Stimulated activated CD8-positive, alpha-beta memory T cell treated with anti-CD3 and anti-CD28 coated beads, Interleukin-4, amount 100 ng/mL, for 48 hours (primary cell): ENCODE results near the gene ZBTB45.

Experiments used
- DNase-seq: peaks from one replicate; pipeline ENCODE4 v3.0.0-alpha.2; 2020

Gene ZBTB45

GRCh38 chr19:58538257-58539168, 18.9 kb upstream of the ZBTB45 start:
- peak; percentile 71 for DNase-seq

GRCh38 chr19:58536852-58537798, 17.5 kb upstream of the ZBTB45 start:
- DNase-seq, result no peak

DNA sequence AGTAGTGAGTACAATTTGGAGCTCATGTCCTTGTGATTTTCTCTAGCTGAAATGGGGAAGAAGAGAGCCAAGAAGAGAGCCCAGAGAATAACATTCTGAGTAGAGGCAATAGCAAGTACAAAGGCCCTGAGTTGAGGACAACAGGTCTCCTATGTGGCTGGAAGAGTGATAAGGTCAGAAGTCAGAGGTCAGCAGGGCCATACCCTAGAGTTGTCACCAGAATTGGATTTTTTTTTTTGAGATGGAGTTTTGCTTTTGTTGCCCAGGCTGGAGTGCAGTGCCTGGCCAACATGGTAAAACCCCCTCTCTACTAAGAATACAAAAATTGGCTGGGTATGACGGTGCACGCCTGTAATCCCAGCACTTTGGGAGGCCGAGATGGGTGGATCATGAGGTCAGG, 16.2 kb upstream of the ZBTB45 start:
- no peak for DNase-seq

DNA sequence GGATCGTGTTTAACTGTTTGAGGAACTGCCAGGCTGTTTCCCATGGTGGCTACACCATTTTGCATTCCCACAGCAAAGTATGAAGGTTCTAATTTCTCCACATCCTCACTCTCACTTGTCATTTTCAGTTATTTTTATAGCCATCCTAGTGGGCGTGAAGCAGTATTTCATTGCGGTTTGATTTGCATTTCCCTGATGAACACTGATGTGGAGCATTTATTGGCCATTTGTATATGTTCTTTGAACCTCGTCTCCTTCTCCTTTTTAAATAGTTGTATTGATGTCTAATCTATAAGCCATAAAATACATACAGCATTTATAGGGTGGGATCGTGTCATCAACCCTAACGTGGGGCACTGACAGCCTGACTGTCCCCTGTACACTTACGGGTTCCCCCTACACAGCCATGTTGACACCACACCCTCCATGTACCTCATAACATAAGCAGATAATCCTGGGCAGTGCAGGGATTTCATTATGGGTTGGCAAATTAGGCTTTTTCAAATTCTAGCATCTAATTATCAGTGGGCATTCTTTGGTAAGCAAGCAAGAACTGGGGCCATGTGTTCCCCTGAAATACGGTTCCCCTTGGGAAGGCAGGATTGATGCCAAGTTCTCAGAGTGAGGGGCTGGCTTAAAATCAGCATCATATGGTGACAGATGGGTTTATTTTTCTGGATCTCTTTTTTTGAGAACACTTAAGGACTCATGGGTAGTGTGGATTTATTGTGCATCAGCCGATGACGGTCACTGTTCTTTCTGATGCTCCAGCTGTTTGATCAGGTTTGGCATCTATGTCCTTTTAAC, 11.6 kb upstream of the ZBTB45 start:
- no peak for DNase-seq

- no peak for DNase-seq
These were observed 9.8 kb upstream of the ZBTB45 start for GRCh38 chr19:58529405-58529804.

DNA sequence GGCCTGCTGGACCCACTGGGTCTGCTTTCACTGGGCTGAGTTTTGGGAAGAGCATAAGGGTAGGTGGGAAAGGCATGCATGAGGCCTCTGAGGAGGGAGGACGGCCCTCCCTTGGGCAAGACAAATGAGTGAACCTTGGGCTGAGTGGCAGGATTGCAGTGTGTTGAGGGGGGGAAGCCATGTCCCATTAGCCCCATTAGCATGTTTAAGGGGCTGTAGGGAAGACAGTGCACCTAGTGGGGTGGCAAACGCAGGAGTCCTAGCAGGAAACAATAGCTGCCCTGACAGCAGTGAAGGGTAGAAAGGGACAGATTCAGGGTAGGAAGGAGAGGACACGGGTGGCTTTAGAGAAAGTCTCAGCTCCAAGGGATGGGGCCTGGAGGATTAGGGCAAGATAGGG, 3.1 kb upstream of the ZBTB45 start:
- DNase-seq, result no peak

DNA sequence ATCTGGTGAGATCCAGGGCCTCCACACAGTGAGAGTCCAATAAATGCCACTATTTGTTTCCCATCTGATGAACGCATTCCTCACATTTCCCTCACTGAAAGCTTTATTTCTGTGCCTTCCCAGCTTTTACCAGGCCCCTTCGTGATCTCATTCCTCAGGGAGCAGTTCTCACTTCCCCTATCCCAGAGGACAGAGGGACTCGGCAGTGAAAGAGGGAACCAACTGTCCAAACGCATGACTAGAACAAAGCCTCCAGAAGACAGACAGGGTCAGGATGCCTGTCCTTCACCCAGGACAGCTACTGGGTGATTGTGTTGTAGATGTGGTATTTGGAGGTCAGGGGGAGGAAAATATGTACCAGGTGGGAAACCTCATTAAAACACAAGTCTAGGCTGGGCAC, 2.0 kb upstream of the ZBTB45 start:
- no peak for DNase-seq

DNA sequence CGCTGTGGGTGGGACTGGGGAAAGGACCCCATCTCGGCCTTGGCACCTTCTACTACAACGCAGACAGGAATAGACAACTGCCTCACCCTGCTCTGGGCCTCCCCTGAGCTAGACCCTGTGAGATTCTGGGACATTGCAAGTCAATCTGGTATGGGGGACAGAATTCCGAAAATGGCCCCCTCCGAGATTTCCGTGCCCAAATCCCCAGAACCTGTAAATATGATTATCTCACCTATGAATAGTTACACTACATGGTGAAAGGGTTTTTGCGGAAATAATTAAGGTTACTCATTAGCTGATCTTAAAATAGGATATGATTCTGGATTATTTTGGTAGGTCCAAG, 618 bp upstream of the ZBTB45 start:
- DNase-seq, result no peak

- peak; percentile 71 for DNase-seq
These were observed 589 bp downstream of the ZBTB45 start for GRCh38 chr19:58519087-58519354.

DNA sequence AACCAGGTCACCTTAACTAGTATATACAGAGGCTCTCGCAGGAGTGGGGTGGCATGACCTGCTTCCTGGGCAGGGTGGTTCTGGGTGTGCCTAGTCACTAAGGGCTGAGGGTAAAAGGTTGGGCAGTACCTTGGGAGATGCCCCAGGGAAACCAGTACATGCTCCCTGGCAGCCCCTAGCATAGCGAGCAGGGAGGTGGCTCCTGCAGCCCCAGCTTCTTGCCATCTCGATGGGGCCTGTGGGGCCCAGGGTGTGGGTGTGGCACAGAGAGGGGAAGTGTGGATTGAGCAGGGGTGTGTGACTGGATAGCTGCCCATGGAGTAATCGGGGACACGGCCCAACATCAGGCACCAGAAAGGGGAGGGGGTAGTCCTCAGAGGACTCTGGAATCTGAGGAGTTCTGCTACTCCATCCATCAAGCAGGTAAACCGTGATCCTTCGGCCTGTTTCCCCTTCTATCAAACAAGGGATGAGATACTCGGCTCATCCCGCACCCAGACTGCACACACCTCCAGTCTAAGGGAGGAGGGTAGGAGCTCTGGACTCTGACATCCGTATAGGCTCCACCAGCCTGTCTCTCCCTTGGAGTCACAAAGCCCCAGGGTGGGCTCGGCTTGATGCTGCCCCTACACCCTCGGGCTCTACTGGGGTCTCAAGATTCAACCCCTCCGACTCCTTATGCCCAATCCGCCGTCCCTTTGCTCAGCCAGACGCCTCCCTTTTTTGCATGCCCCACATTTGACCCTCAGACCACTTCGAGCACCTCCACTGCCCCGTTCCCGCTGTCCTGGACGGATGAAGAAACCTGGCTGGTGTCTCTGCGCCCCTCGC, 1.1 kb downstream of the ZBTB45 start:
- DNase-seq, result no peak

DNA sequence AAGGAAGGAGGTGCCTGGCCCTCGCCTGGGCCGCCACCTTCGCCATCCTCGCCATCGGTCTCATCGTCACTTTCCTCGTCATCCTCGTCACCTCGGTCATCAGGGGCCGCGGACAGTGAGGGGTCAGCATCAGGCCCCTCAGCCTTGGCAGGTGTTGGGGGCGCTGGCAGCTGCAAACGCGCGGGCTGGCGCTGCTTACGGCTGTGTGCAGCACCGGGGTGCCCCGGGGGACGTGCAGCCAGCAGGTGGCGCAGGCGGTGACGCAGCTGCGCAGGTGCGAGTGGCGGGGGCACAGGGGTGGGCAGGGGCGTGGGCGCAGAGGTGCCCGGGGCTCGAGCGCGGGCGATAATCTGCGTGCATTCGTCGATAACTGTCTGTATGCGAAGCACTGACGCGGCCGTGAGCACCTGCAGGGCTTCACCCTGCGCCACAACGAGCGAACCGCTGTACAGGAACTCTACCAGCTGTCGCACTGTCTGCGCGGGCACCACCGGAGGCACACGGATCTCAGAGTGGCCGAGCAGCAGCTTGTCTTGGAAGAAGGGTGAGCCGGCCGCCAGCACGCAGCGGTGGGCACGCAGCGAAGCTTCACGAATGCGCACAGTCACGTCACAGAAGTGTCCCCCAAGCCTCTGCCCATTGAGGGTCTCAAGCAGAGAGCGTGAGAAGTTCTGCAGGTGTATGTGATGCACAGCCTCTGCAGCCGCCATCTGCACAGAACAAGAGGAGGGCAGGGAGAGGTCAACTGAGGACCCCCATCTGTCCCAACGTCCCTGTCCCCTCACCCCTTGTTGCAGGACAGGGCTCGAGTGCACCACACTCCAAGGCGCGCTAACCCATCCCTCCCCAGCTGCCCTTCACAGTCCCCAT, 2.4 kb downstream of the ZBTB45 start:
- no peak for DNase-seq

GRCh38 chr19:58516246-58516836, 3.3 kb downstream of the ZBTB45 start:
- DNase-seq, result no peak

- no peak for DNase-seq
These were observed 4.4 kb downstream of the ZBTB45 start for GRCh38 chr19:58515259-58515658.

DNA sequence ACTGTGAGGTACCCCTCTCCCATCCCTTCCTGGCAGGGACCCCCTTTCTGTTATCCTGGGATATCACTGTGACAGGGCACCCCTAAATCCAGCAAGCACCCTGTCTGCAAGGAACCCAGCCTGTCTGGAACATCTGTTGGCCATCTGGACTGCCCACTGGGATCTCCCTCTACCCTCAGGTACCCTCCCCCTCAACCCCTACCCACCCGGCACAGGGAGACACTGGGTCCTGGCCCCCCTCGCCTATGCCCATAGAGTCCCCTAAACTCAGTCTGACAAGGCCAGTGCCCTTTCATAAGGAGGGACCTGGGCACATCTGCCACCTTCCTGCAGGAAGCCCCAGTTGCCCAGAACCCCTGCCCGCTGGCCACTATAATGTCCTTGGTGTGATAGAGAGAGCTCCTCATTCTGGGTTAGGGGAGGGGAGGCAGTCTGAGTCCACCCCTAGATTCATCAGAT, 5.0 kb downstream of the ZBTB45 start:
- DNase-seq, result no peak

- peak; percentile 97 for DNase-seq
These were observed 5.7 kb downstream of the ZBTB45 start for GRCh38 chr19:58513694-58514563.

DNA sequence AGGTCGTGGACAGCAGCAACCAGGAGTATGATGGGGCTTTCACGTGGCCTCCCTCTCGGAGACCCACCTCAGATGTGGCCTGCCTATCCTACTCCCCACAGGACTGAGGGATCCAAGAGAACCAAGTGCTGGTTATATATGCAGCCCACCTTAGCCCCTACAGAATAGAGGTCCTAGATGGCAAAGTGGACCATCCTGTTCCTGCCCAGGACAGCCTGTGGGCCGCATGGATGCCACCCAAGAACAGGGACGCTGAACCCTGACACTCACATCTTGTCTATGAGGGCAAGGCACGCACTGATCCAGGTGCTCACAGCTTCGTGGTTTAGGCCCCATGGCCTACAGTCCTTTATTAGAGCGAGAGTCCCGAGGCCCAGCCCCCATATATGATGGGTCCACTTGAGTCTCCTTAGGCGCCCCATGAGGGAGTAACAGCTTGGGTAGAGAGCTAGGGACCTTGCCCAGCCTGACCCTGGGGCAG, 6.4 kb downstream of the ZBTB45 start:
- no peak for DNase-seq

GRCh38 chr19:58511353-58512208, 8.0 kb downstream of the ZBTB45 start, which contains the start of gene SLC27A5:
Gene SLC27A5, minus strand, starts transcription at chr19:58511992. Its CDS starts 37 bp downstream, at chr19:58511955.
- no peak for DNase-seq

GRCh38 chr19:58510084-58510862, 9.3 kb downstream of the ZBTB45 start:
- DNase-seq, result no peak
